Measurements from ENCODE around the gene C19orf12.

DNA sequence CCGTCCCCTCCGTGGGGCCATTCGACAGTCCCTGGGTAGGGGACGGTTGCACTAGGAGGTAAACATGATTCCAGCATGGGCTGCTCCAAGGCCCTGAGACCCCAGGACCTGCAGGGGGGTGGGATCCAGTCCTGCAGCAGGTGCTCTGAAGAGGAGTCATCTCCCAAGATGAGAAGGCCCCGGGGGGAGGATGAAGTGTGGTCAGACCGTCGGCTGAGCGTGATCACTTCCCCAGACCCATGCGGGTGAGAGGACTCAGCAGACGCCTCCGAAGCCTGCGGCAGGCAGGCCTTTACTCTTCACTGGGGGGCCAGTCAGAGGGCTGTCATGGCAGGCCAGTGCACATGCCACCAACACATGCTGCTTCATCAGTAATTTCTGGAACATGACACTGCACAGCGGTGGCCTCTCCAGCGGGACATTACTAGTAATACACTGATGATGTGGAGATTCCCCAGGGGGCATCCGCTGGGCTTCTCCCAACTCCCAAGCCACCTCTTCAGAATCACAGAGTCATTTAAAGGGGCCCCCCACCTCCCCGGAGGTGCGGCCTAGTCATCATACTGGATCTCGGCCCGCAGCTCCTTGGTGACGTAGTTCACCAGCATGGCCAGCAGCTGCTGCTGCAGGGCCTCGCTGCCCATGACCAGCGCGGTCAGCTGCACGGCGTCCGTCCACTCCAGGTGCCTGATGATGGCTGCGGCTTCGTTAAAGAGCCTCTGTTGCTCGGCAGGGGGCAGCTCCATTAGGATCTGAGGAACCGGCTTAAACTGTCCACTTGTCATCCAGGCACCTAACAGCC, 12.7 kb downstream of the C19orf12 start:
- TF ChIP-seq, protein P1, sequence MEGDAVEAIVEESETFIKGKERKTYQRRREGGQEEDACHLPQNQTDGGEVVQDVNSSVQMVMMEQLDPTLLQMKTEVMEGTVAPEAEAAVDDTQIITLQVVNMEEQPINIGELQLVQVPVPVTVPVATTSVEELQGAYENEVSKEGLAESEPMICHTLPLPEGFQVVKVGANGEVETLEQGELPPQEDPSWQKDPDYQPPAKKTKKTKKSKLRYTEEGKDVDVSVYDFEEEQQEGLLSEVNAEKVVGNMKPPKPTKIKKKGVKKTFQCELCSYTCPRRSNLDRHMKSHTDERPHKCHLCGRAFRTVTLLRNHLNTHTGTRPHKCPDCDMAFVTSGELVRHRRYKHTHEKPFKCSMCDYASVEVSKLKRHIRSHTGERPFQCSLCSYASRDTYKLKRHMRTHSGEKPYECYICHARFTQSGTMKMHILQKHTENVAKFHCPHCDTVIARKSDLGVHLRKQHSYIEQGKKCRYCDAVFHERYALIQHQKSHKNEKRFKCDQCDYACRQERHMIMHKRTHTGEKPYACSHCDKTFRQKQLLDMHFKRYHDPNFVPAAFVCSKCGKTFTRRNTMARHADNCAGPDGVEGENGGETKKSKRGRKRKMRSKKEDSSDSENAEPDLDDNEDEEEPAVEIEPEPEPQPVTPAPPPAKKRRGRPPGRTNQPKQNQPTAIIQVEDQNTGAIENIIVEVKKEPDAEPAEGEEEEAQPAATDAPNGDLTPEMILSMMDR (IDR thresholded peaks at IDR 0.05), result no peak
- TF ChIP-seq POLR2A (IDR thresholded peaks at IDR 0.05), result no peak
